Keratinocyte (primary cell): ENCODE measurements around the gene ASCC3. TPM values are rescaled to one million over a fixed set of nuclear protein-coding genes. Genes with fewer than 3 reads are reported as not detected.

Experiments
- DNase-seq: peaks from one replicate; pipeline ENCODE4 v3.0.0-alpha.2; 2011; ENCODE audit warnings: low read depth, missing footprints, low spot score
- FAIRE-seq: peaks from 2 replicates; lab custom pipeline; 2011; peaks lifted over from hg19 to GRCh38; lab: Jason Lieb, UNC
- H2AFZ ChIP-seq: 2 replicates; pipeline ENCODE4 v1.6.0; 2012; ENCODE audit warnings: low read length, control low read depth, inconsistent platforms; ENCODE audit not compliant: control insufficient read depth
- H3K27ac ChIP-seq: 2 replicates; pipeline ENCODE4 v1.5.1; 2011; ENCODE audit warnings: low read length; ENCODE audit not compliant: control insufficient read depth, insufficient read depth
- H3K27me3 ChIP-seq: 3 replicates; pipeline ENCODE4 v1.6.0; 2011; ENCODE audit warnings: low read length; ENCODE audit not compliant: control insufficient read depth, insufficient read depth; ENCODE audit errors: extremely low read depth
- H3K36me3 ChIP-seq, 2 experiments: 2 replicates in 1 of 2; 3 replicates in 1 of 2; pipeline ENCODE4 v1.5.1; 2011; ENCODE audit warnings: low read length in 2 of 2, mild to moderate bottlenecking in 1 of 2; ENCODE audit not compliant: control insufficient read depth in 2 of 2, insufficient read depth in 2 of 2; ENCODE audit errors: extremely low read depth in 1 of 2
- H3K4me1 ChIP-seq: 3 replicates; pipeline ENCODE4 v1.5.1; 2011; ENCODE audit warnings: low read length; ENCODE audit not compliant: control insufficient read depth, insufficient read depth; ENCODE audit errors: extremely low read depth
- H3K4me2 ChIP-seq: 3 replicates; pipeline ENCODE4 v1.6.0; 2011; ENCODE audit warnings: low read depth, low read length; ENCODE audit not compliant: control insufficient read depth, insufficient read depth; ENCODE audit errors: extremely low read depth
- H3K4me3 ChIP-seq, 3 experiments: fragments of 200-600 bp in 1 of 3; sonication (generic) in 1 of 3; 2 replicates in 2 of 3; 3 replicates in 1 of 3; pipeline ENCODE4 v1.5.1; 2011 to 2016; ENCODE audit warnings: low read length in 3 of 3, mild to moderate bottlenecking in 3 of 3, control low read depth in 2 of 3, inconsistent platforms in 1 of 3, low read depth in 1 of 3, mixed read lengths in 1 of 3, mixed run types in 1 of 3, moderate library complexity in 1 of 3; ENCODE audit not compliant: control insufficient read depth in 2 of 3, insufficient read depth in 2 of 3; ENCODE audit errors: extremely low read depth in 1 of 3
- H3K79me2 ChIP-seq: 2 replicates; pipeline ENCODE4 v1.6.0; 2012; ENCODE audit warnings: low read length; ENCODE audit not compliant: control insufficient read depth, insufficient read depth
- H3K9ac ChIP-seq: 3 replicates; pipeline ENCODE4 v1.6.0; 2011; ENCODE audit warnings: low read length; ENCODE audit not compliant: control insufficient read depth, insufficient read depth; ENCODE audit errors: extremely low read depth
- H3K9me1 ChIP-seq: 3 replicates; pipeline ENCODE4 v1.6.0; 2011; ENCODE audit warnings: low read length; ENCODE audit not compliant: control insufficient read depth, insufficient read depth; ENCODE audit errors: extremely low read depth
- H3K9me3 ChIP-seq: 2 replicates; pipeline ENCODE4 v1.5.1; 2012; ENCODE audit warnings: low read depth, low read length; ENCODE audit not compliant: control insufficient read depth
- H4K20me1 ChIP-seq: 3 replicates; pipeline ENCODE4 v1.6.0; 2011; ENCODE audit warnings: low read length; ENCODE audit not compliant: control insufficient read depth, insufficient read depth; ENCODE audit errors: extremely low read depth
- CTCF ChIP-seq, 3 experiments: IDR thresholded peaks in 1 of 3; conservative IDR thresholded peaks in 1 of 3; optimal IDR thresholded peaks in 1 of 3; 2 replicates in 2 of 3; 3 replicates in 1 of 3; pipeline versions ENCODE3 to v1.5.1; 2011; ENCODE audit warnings: low read length in 3 of 3, mild to moderate bottlenecking in 3 of 3, moderate library complexity in 2 of 3, control low read depth in 1 of 3, inconsistent platforms in 1 of 3; ENCODE audit not compliant: insufficient read depth in 2 of 3; ENCODE audit errors: extremely low read depth in 1 of 3
- EZH2 ChIP-seq: IDR thresholded peaks from one replicate; pipeline ENCODE4 v1.6.1; 2012; ENCODE audit warnings: inconsistent platforms, mild to moderate bottlenecking, low read length, moderate library complexity
- dilution Hi-C: fragments of 300-500 bp; cut with MboI; formaldehyde crosslinking; loops from one replicate; pipeline ENCODE4 v1.7.0; 2020; ENCODE audit warnings: low sequenced_read_pairs; ENCODE audit not compliant: extremely low pct_ligation_motif_present
- polyA plus RNA-seq, 5 experiments: library from polyadenylated mRNA; depleted of rRNA in 3 of 5; stranded (reverse) in 3 of 5; stranded (forward) in 1 of 5; unstranded in 1 of 5; fragments of >200 nt; gene quantifications; 1 replicate in 1 of 5; 2 replicates in 3 of 5; 3 replicates in 1 of 5; pipeline versions ENCODE4 v1.2.1 to v1.2.3, GENCODE V29; 2011 to 2012; ENCODE audit warnings: missing spikeins in 2 of 5, low read depth in 1 of 5, low replicate concordance in 1 of 5

The ASCC3 gene
- polyA plus RNA-seq, 1 donor (not counting 4 experiments of a cell fraction or from before 2014, with no cell fraction given), result 58.6 TPM

GRCh38 chr6:100574836-100575235 lies 306.3 kb downstream of the ASCC3 start:
- Histone ChIP-seq H3K9me3 (no peaks in the 10 kb centered on the region), H3K4me1 (no peaks in the 10 kb centered on the region), H3K36me3 (peaks cover 0 to 7% of the 10 kb centered on the region in 2 experiments), H3K9me1 (no peaks in the 10 kb centered on the region), H3K27me3 (no peaks in the 10 kb centered on the region), H3K79me2 (no peaks in the 10 kb centered on the region), H3K4me3 (no peak overlapping the region), H4K20me1 (no peaks in the 10 kb centered on the region), H3K4me2 (no peak overlapping the region), H3K9ac (no peak overlapping the region), H3K27ac (no peak overlapping the region), H2AFZ (no peak overlapping the region)
- no peak for FAIRE-seq
- TF ChIP-seq EZH2 (no peak), CTCF (optimal IDR thresholded peaks at IDR 0.05 in 1 of 3, IDR thresholded peaks at IDR 0.05 in 1 of 3, conservative IDR thresholded peaks at IDR 0.05 in 1 of 3; ENCODE audit: extremely low read depth in 1 of 3, insufficient read depth in 2 of 3, low read length in 3 of 3) (no peak)
- dilution Hi-C loops, result no loop called here
- no peak for DNase-seq

- Histone ChIP-seq H3K4me2 (no peak overlapping the region), H3K9me1 (no peaks in the 10 kb centered on the region), H3K4me1 (no peaks in the 10 kb centered on the region), H3K27me3 (no peaks in the 10 kb centered on the region), H3K9me3 (no peaks in the 10 kb centered on the region), H3K4me3 (no peak overlapping the region), H3K36me3 (peaks cover 0 to 7% of the 10 kb centered on the region in 2 experiments), H4K20me1 (no peaks in the 10 kb centered on the region), H3K9ac (no peak overlapping the region), H3K79me2 (no peaks in the 10 kb centered on the region), H3K27ac (no peak overlapping the region), H2AFZ (no peak overlapping the region)
- TF ChIP-seq EZH2 (no peak), CTCF (optimal IDR thresholded peaks at IDR 0.05 in 1 of 3, IDR thresholded peaks at IDR 0.05 in 1 of 3, conservative IDR thresholded peaks at IDR 0.05 in 1 of 3; ENCODE audit: extremely low read depth in 1 of 3, insufficient read depth in 2 of 3, low read length in 3 of 3) (no peak)
- dilution Hi-C loops, result no loop called here
- FAIRE-seq (no peak), DNase-seq (no peak)
Measured at GRCh38 chr6:100573166-100573565, 308.0 kb downstream of the ASCC3 start.
